NCI-H226 (cell line): Measurements from ENCODE around the gene ADGRL2.

Source experiments
- DNase-seq: peaks from one replicate; pipeline ENCODE4 v3.0.0-alpha.2; 2015

Gene ADGRL2

DNA sequence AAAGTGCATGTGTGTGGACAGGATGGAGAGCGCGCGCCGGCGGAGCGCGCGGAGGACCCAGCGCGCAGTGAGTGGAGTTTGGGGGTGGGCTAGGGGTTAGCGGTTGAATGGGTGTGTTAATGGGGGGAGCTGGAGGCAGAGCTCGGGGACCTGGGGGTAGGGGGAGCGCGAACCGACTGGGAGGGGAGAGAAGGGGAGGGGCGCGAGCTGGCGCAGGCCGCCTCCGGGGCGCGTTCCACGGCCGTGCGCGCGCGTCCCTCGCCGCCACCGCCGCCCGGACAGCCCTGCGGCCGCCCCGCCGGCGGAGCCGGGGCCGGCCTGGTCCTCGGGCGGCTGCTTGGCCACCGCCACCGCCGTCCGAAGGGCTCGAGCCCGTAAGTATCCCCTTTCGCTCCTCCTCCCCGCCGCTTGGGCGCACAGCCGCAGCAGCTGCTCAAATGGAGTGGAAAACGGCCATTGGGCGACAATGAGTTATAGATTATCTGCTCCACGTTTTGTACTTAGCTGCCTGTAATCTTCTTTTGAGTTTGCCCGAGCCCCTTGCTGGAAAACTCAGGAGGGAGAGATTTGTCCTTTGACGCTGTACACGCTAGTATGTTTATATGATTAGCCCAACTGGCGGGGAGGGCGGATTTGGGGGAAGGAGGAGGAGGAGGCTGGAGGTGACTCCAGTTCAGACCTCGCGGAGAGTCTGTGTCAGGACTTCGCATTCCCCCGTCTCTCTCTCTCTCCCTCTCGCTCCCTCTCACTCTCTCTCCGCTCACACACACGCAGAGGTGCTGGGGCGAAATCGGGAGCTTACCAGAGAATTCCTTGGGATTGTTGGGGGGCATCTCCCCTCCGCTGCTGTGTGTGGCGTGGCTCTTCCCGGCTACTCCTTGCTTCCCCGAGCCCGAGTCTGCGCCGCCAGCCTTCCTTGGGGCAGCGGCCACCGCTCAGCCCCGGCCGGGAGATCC is at the start of gene ADGRL2:
ADGRL2 (plus strand) TSS at position 240 of the 956 bp plus-strand sequence. CDS start 36,051 bp downstream, outside the sequence.
- DNase-seq = peak; percentile 94

DNA sequence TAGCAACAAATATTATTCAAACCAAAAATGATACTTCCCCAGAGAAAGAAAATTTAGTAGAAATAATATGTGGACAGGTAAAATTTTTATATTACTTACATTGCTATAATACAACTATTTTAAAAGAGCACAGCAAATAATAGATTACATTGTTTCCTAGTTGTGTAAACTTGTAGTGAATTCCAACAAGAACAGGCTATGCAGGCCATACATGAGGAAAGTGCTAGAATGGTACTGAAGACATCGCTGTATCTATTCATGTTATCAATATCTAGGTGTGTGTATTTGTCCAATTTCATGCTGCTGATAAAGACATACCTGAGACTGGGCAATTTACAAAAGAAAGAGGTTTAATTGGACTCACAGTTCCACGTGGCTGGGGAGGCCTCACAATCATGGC is 47.9 kb upstream of the ADGRL2 start:
- no peak for DNase-seq

DNA sequence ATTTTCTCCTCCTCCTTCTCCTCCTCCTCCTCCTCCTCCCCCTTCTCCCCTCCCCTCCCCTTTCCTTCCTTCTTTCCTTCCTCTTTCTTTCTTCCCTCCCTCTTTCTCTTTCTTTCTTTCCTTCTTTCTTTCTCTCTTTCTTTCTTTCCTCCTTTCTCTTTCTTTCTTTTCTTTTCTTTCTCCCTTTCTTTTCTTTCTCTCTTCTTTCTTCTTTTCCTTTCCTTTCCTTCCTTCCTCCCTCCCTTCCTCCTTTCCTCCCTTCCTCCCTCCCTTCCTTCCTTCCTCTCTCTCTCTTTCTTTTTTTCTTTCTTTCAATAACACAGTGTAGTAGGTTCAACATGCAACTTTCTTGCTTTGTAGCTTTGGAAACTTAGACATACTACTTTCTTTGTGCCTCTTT is 46.3 kb upstream of the ADGRL2 start:
- DNase-seq = no peak

DNA sequence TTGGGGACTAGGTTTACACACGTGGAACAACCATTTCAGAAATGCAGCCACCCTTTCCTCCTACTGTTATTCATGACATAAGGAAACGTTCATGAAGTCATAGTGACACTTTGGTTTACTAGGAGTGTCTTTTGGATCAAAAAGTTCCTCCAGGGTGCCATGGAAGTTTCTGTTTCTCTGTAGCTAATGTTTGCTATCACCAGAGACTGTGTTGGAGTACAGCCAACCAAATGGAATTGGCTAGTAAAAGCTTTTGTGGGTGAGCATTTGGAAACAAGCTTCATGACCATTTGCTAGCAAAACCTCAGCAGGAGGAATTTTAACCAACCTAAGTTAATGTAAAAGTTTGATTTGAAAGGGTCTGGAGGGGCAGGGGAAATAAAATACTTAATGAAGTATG is 43.9 kb upstream of the ADGRL2 start:
- no peak for DNase-seq

DNA sequence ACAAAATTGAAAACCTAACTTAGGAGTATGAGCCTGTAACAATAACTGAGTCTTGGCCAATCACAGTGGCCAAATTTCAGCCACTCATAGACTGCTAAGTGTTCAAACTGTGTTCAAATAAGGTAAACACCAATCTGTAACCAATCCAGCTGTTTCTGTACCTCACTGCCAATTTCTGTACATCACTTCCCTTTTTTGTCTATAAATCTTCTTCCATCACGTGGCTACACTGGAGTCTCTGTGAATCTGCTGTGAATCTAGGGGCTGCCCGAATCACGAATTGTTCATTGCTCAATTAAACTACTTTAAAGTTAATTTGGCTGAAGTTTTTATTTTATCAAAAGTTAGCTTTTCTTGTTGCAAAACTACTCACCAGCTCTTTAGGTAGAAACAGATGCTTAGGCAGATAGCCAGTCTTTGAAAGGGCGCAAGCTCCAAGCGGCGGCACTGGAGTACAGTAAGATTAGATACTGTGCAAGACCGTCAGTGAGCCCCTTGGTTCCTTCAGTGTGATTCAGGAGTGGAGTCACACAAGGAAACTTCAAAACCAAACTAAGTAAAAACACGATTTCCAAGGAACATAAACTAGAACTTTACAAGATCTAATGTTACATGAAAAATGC is 43.2 kb upstream of the ADGRL2 start:
- DNase-seq = no peak

DNA sequence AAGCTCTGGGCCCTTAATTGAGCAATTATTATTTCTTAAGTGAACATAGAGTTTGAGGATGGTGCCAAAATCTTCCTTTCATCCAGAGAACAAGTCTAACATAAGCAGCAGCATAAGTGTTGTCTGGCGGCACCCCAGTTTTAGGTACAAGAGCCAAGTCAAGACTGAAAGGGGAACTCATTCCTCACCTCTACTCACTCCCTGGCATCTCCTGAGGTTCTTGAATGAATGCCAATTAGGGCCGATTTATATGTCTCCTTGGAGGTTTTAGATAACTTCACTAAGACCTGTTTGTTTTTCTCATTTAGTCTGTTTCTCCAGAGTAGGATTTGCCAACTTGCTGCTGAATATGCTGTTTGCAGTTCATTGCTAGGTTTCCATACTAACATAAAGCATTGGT is 42.6 kb upstream of the ADGRL2 start:
- peak; percentile 12 for DNase-seq

DNA sequence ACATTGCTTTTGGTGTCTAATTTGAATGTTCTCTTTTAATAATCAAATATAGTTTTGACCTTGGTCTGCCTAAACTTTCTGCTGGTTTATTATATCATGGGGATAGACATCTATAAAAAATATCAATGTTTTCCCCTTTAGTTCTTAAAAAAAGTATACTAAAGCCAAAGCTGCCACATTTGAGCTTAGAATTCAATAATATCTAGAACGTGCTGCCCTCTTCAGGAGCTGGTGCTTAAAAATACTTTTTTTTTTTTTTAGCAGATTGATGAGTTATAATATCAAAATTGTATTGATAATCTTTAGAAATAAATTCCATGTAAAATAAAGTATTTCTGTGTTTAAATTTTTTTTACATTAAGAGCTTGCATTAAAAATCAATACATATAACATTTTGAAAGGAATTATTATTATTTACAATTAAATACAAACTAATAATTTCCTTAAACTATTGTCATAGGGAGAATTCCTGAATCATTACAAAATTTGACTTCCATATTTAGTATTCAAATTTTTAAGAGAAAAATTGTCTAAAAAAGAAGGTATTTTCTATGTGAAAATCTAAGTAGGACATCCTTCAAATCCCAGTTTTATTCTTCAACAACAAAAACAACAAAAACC is 40.1 kb upstream of the ADGRL2 start:
- DNase-seq = peak; percentile 7

DNA sequence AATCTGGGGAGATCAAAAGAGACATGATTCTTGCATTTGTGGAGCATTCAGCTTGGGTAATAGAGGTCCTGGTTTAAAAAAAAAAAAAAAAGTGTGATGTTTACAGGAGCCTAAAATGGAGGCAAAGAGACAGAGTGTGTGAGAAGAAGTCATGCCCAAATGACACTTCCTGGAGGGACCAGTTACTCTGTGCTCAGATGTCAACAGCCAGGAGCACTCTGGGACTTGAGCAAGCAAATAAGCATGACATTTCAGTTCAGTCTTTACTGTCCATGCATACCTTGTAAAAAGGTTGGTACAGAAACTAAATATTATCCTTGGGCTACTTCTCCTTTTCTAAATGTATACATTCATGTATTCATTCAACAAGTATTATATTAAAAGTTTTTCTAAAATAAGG is 25.2 kb upstream of the ADGRL2 start:
- DNase-seq = no peak

DNA sequence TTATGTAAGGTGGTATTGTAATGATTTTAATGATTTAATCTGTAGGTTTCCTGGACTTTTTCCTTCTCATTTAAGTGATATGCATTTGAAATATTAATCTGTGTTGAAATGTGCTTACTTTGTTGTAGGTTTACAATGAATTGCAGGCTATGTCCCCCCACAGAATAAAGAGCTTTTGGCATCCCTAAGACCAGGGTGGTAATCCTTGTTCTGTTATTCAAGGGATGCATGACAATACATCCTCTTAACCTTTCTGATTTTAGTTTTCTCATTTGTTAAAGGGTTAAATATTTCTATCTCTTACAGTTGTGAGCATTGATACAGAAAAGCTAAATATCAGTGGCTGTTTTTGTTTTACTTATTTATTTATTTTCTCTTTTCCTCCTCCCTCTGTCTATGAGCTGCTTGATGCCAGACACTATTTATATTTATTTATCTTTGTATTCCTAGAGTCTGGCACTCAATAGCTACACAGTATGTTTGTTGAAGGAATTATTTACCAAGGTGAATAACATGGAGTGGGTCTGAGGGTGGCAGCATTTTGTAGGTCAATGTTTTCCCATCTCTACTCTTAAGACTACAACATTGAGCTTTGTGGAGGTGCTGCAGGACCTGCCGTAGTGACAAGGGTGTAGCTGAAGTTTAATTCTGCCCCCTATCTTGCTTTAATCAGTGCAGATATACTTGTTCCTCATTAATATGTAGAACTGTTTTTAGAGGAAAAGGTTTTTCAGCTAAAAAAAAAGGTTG is 19.9 kb upstream of the ADGRL2 start:
- DNase-seq = no peak

DNA sequence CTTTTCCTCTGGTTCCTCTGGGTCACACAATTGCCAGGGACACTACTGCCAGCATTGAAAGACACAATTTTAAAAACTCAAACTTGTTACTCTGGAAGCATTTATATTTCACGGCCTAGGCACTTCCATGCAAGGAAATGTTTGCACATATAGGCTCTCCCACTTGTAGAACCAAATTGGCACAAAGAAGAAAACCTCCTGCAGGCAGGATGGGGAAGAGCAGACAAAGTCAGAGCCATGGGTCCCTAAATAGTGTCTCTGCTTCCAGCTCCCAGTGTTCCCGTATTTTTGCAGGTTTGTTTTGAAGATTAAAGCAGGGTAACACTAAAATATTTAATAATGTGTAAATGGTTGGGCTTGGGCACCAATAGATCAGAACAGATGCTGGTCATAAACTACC is 19.0 kb upstream of the ADGRL2 start:
- DNase-seq = no peak

DNA sequence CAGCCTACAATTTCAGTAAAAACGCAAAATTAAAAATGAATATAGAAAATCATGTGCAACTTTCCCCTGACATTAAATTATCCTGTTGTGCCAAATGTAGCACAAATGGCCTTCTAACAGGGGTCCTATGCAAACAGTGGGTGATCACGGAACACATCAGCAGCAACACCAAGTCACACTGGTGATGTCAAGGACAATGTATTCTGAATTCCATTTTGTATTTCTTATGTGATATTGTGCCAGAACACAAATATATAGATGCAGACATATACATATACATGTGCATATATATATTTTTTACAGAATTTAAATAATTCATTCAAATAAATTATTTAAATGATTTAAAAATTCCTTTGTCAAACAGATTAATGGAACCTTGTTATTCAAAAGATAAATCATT is 8.6 kb upstream of the ADGRL2 start:
- no peak for DNase-seq

DNA sequence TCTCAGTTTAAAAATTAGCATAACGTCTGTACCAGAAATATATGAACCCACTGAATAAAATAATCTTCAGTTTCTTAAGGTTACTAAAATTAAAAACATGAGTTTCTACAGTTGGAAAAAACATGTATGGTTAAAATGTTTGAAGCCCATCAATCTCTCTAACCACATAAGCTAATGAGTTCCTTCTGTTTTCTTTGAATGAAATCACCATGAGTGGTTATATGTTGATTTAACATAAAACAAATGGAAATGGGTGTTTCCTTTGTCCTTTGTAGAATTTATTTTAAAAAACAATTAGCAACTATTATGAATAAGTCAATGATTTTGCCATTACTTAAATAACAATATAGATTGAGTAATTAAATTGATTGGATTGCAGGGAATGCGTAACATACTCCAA is 3.0 kb upstream of the ADGRL2 start:
- no peak for DNase-seq

DNA sequence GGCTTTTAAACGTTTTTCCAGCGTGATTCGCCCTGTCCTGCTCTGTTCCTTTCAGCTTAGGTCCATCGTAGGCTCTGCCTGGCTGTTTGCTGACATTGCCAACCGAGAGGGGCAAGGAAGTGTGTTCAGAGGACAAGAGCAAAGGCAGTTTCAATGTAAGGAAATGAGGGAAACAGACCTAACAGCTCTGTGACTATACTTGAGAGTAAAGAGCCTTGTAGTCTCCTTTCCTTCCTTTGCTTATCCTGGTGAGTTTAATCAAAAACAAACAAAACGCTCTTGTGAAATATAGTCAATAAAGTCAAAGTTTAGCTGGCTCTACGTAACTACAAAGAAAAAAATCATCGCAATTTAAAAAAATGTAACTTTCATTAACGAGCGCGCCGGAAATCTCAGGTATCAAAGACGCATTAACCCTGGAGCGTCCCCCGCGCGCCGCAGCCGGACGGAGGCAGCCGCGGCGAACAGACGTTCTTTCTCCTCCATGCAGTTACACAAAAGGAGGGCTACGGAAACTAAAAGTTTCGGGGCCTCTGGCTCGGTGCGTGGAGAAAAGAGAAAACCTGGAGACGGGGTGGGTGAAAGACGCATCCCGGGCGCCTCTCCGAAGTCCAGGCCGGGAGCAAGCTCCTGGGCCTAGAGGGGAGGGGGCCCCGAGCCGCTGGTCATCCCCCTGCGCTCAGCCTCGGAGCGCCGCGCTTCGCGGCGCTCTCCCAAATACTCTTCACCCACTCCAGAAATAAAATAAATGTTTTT is 617 bp upstream of the ADGRL2 start:
- peak; percentile 67 for DNase-seq

DNA sequence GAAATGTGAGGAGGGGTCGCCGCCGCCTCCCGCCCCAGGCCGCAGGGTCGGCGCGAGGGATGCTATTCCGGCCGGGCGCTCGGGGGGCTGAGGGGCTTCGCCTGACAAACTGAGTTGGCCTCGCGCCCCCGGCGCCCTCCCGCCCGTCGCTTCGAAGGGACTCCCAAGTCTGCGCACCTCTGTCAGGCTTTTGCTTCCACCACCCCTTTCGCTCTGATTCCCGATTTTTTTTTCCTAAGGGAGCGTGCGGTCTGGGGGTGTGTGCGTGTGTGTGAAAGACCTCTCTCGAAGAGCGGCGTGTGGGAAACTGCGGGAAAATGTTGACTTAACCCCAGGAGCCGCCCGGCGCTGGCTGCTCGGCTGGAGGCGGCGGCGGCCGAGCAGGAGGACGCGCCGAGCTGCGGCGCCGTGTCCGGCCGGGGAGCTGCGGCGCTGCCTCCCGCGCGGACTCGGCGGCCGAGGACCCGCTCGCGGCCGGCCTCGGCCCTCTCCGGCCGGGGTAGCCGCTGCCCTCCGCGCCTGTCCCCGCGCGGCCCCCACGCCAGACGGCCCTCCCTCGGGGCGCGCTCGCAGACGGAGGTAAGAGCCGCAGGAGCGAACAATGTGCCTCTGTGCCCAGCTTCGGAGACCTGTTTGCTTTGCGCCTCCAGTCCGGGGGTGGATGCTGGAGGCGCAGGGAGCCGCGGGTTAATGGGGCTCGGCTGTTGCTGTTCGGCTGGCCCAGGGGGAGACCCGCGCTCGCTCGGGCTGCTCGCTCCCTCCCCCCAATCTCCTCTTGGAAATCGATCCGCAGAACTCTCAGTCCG is 1.1 kb downstream of the ADGRL2 start:
- DNase-seq = no peak

DNA sequence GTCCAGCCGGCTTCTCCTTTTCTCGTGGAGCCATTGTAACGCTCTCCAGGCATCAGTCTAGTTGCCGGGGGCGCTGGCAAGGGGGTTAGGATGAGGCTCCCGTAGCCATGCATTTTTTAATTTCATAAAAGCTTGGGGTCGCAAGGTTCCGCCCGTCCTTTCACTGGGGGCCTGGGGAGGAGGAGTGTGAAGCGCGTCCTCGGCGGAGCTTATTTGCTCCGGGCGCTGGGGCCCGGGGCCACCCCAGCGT is 1.6 kb downstream of the ADGRL2 start:
- no peak for DNase-seq

DNA sequence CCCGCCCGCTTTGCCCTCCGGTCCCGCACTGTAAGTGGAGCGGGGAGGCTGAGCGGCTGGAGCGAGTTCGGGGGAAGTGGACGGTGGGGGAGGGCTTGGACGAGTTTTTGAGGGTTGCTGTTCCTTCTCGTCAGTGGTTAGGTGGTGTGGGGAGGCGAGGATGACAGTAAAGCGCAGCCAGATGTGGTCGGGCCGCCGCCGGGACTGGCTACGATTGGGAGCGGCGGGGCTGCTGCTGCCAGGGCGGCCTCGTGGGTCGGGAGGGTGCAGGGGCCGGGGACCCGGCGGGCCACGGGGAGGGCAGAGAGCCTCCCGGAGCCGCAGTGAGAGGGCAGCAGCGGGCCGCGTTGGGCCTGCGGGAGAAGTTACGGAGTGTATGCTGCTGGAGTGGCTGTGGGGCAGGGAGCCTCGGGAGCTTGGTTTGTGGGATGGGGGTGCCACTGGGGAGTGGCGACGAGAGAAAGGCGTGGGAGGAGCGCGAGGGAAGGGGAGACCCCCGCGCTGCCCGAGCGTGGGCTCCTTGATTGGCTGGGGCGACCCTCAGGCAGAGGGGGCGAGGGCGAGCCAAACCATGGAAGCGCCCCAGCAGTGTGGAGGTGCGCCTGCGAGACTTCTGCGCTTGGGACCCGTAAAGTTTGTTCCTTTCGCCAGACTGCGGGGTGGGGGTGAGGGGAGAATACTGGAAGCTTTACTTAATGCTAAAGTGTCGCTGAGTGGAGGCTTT is 2.1 kb downstream of the ADGRL2 start:
- DNase-seq = peak; percentile 55

DNA sequence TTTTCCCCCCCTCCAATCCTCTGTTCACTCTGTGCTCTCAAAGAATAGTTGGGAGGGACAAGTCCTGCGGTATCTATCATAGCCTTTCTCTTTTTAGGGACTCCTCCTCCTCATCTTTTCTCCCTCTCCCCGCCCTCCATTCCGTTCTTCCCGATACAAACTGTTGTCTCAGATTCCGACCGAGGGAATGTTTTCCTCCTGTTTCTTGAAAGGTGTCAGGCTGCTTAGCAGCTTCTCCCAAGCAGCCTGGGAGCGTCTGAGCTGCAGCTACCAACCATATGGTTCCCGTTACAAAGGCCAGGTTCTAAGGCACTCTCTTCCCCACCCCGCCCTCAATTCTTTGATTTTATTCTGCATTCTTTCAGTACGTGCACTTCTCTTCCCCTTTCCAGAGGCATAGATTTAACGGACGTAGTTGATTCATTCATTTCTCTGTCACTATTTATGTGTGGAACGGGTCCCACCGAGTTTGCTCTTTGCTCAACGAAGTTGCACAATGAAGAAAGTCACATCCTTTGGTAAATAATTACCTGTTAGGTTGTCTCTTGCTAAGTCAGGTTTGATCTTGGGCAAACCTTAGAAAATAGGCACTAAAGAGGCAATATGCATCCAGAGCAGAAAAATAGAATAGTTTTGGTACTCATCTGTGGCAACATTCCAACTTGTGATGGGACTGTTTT is 2.8 kb downstream of the ADGRL2 start:
- peak; percentile 76 for DNase-seq

DNA sequence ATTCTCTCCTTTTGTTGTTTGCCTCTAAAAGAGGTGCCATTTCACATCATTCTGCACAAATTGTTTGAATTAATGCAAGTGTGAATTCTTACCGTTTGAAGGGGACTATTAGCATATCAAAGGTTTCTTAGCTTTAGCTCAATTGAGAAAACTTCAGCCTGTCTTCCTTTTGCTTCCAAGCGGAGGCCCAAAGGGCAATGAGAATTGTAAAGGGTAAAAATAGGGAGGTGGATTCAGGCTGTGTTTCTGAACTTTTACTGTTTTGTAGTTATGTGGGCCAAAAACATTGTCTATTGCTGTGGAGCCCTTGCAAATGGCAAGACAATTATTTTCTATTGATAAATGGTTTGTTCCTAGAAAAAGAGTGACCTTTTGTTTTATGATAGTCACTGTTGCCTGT is 3.6 kb downstream of the ADGRL2 start:
- DNase-seq = no peak

DNA sequence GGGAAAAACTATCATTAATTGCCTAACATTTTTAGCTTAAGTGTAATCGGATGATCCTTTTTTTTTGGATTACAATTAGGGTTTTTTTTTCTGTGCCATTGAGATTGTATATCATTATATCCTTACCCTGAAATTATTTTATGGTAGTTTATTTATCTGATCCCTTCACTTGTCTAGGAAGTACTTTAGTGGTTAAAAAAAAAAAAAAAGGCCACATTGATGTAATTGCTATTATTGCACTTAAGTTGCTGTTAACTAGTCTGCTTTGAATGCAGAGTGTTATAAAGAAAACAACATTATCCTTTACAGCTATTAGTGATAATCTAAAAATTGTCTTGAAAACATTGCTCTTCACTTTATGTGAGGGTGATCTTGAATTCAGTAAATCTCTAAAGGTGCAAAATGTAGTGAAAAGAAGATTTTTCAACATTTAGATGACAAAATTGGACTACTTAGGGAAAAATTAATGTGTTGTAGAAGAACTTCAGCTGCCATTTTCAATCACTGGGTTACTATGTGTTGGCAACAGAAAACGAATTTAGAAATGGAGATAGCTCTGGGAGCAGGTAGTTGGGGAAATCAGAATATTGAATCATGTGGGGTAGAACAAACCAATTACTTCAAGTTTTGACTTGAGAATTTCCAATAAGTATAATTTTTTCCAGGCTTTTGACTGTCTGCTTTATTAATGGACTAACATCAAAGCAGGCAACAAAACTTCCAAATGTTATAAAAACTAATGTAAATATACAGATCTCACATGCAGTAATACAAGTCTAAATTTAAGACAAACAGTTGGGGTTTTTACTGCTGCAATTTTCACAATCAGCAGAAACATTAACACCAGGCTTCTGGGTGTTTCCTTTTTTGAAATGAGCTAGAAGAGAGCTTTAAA is 5.0 kb downstream of the ADGRL2 start:
- DNase-seq = no peak

DNA sequence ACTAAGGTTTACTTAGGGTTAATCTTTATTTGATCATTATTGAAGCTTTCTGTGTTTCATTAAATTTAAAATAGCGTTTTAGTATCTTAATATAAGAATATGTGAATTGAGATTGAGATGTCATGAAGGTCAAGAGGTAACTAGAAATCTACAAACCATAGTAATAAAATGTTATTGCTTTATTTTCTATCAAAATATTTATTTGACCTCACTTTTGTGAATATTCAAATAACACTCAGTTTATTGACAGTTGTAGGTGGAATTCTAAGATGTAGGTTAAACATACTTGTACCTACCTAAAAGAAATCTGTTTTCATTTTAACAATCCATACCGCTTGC is 5.7 kb downstream of the ADGRL2 start:
- no peak for DNase-seq
